Hepatic stellate cell (primary cell): ENCODE measurements around the gene FAM236C.
"Not testable (repeated sequence)": the region's sequence is repeated elsewhere in the genome, so short reads cannot be mapped to it uniquely, and the experiment has no call there.

Experiments used
- DNase-seq: peaks from one replicate; pipeline ENCODE4 v3.0.0; 2011; ENCODE audit warnings: low spot score

FAM236C gene

GRCh38 chrX:72912315-72912714 is at the start of gene FAM236C:
Gene FAM236C, plus strand, starts transcription at chrX:72912615. Its CDS starts 100 bp downstream, at chrX:72912715.
- not testable (repeated sequence) for DNase-seq

GRCh38 chrX:72882898-72883297 is 29.5 kb upstream of the FAM236C start:
- DNase-seq = not testable (repeated sequence)

DNA sequence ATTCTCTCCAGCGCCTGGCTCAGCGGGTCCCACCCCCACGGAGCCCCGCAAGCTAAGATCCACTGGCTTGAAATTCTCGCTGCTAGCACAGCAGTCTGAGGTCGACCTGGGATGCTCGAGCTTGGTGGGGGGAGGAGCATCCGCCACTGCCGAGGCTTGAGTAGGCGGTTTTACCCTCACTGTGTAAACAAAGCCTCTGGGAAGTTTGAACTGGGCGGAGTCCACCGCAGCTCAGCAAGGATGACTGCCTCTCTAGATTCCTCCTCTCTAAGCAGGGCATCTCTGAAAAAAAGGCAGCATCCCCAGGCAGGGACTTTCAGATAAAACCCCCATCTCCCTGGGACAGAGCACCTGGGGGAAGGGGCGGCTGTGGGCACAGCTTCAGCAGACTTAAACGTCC is 22.7 kb upstream of the FAM236C start:
- not testable (repeated sequence) for DNase-seq

GRCh38 chrX:72916096-72916495 is 3.7 kb downstream of the FAM236C start:
- not testable (repeated sequence) for DNase-seq

GRCh38 chrX:72932283-72932682 is 19.9 kb downstream of the FAM236C start:
- DNase-seq = not testable (repeated sequence)

- not testable (repeated sequence) for DNase-seq
Observed at GRCh38 chrX:72936455-72936854, 24.0 kb downstream of the FAM236C start.

- DNase-seq = not testable (repeated sequence)
Observed at GRCh38 chrX:72936882-72937455, 24.6 kb downstream of the FAM236C start.

DNA sequence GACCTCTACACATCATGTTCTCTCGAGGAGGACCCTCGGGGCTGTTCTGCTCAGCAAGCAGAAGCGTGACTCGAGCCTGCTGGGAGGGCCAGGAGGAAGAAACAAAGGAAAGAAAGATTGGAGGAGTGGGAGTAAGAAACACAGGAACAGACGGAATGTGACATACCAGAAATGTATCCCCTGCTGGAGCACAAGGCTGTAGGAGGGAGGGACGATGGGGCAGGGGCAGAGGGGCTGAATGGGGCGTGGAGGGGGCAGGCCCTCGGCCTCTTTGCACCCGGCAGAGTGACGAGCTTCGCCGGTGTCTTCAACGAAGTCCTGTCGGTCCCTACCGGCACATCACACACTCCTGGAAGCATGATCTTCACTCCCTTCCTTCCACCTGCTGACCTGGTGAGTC is 25.5 kb downstream of the FAM236C start, which contains the start of gene FAM236A:
TSS of gene FAM236A (plus strand) at position 301 of the 400 bp plus-strand sequence. CDS start at position 358, 57 bp downstream.
- not testable (repeated sequence) for DNase-seq

- not testable (repeated sequence) for DNase-seq
Observed at GRCh38 chrX:72942272-72942671, 29.9 kb downstream of the FAM236C start.

- DNase-seq = not testable (repeated sequence)
Observed at GRCh38 chrX:72943035-72943818, 30.8 kb downstream of the FAM236C start.

- not testable (repeated sequence) for DNase-seq
Observed at GRCh38 chrX:72943819-72944169, 31.4 kb downstream of the FAM236C start, which contains the start of gene DMRTC1. Gene DMRTC1, minus strand, starts transcription at chrX:72943837. Its CDS starts 68,143 bp downstream, at chrX:72875694.

DNA sequence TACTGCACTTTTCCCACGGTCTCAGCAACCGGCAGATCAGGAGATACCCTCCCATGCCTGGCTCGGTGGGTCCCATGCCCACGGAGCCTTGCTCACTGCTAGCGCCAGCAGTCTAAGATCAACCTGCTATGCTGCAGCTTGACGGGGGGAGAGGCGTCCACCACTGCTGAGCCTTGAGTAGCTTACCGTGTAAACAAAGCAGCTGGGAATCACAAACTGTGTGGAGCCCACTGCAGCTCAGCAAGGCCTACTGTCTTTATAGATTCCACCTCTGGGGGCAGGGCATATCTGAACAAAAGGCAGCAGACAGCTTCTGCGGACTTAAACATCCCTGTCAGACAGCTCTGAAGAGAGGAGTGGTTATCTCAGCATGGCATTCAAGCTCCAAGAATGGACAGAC is 47.6 kb downstream of the FAM236C start:
- DNase-seq = not testable (repeated sequence)
